Psoas muscle (tissue), 8 donors: Measurements from ENCODE around the gene ZNHIT2. TPM values are rescaled to one million over a fixed set of nuclear protein-coding genes. Genes with fewer than 3 reads are reported as not detected.

Source experiments
- ATAC-seq, 4 donors: fragments of 200-7000 bp; cut with Tn5 transposase; one replicate each; pipeline ENCODE4 v1.9.1; 2020; ENCODE audit warnings: moderate library complexity in 3 of 4, mild to moderate bottlenecking in 2 of 4
- DNase-seq, 2 donors: peaks; one replicate each; pipeline ENCODE4 v3.0.0-alpha.2; 2020
- H3K27ac ChIP-seq: fragments of 200-600 bp; one replicate; pipeline ENCODE4 v1.8.0; 2022
- H3K27me3 ChIP-seq, 3 donors: fragments of 200-600 bp in 1 of 3; one replicate each; pipeline versions ENCODE4 v1.6.1 to v1.8.0; 2013 to 2022; ENCODE audit warnings: low read length in 2 of 3, mild to moderate bottlenecking in 2 of 3, moderate library complexity in 1 of 3; ENCODE audit not compliant: insufficient read depth in 3 of 3
- H3K36me3 ChIP-seq, 2 donors: fragments of 200-600 bp in 1 of 2; one replicate each; pipeline versions ENCODE4 v1.6.1 to v1.8.0; 2013 to 2022; ENCODE audit warnings: low read depth in 1 of 2, mild to moderate bottlenecking in 1 of 2, moderate library complexity in 1 of 2; ENCODE audit not compliant: insufficient read depth in 1 of 2
- H3K4me1 ChIP-seq: fragments of 200-600 bp; one replicate; pipeline ENCODE4 v1.8.0; 2022
- H3K4me3 ChIP-seq: fragments of 200-600 bp; one replicate; pipeline ENCODE4 v1.8.0; 2022; ENCODE audit warnings: mild to moderate bottlenecking
- H3K9me3 ChIP-seq: fragments of 200-600 bp; one replicate; pipeline ENCODE4 v1.8.0; 2022
- CTCF ChIP-seq: fragments of 200-600 bp; IDR thresholded peaks from one replicate; pipeline ENCODE4 v1.8.0; 2022; ENCODE audit warnings: antibody characterized with exemption
- WGBS, 3 donors: extraction: QIAGEN DNeasy Blood & Tissue Kit; methylation state at CpG; one replicate each; pipeline versions ENCODE4 v1.1.6 to v1.1.7; 2013; 5-methylcytosine and 5-hydroxymethylcytosine counted together
- intact Hi-C, 2 donors: fragments of 100-400 bp; cut with DNase I; formaldehyde crosslinking; loops; one replicate each; pipeline versions ENCODE4 v1.11.0 to v1.14.2; 2022
- polyA plus RNA-seq, 3 donors: library from polyadenylated mRNA; stranded (reverse); fragments of 200-250 nt; gene quantifications; one replicate each; pipeline ENCODE4 v1.2.3, GENCODE V29; 2013
- total RNA-seq, 4 donors: library from RNA; stranded (reverse); fragmentation: NEBNext Ultra II Directional in 2 of 4; extraction: Animal tissue kit (Norgen Biotek cat#: 25700) in 2 of 4; gene quantifications; one replicate each; pipeline versions ENCODE4 v1.2.1 to v1.2.4, GENCODE V29; 2021 to 2023
- donor health status: healthy with polysubstance abuse.
- donor health status: DM: no; HTN: no; CAD: no; lungs with moderate emphysema.
- donor health status: Bipolar disorder and iron deficiency.
- donor health status: healthy.
- donor health status: DM: yes; HTN: yes; CAD: no.
- donor health status: DM: no; HTN: no; CAD: no.
- donor health status: DM: no; HTN: no; CAD: no.
- donor health status: DM: yes; HTN: yes; CAD: no.

Gene ZNHIT2
- total and polyA plus RNA-seq, 7 donors = 8.6 to 25.7 (median 16.1) TPM

GRCh38 chr11:65110354-65110861 is 7.1 kb downstream of the ZNHIT2 start:
- intact Hi-C loops = loop anchor here (2.0 to 10.0 kb wide), 3 partner anchors 70 to 266 kb away; partner anchors contain the start of genes ARL2 (in 1 of the 2), CAPN1 (in 1 of the 2) and CDC42BPG (in 1 of the 2)
- H3K27ac ChIP-seq = peak overlapping the region; percentile 46

GRCh38 chr11:65109231-65110198 is 8.0 kb downstream of the ZNHIT2 start:
- ATAC-seq (no peak), DNase-seq (no peak)
- no peak overlapping the region for H3K27ac ChIP-seq

More at GRCh38 chr11:65110354-65110861, 7.1 kb downstream of the ZNHIT2 start:
- TF ChIP-seq CTCF = peak; percentile 100
- H3K4me3 ChIP-seq = no peak overlapping the region
- 14 to 16% (median 15%) methylated on average over 17 to 18 of the region's 18 CpGs for WGBS, 3 donors
- H3K9me3 ChIP-seq = no peaks in the 10 kb centered on the region
- peaks cover 0 to 35% of the 10 kb centered on the region in 2 donors for H3K36me3 ChIP-seq
- peaks cover 17% of the 10 kb centered on the region for H3K4me1 ChIP-seq
- DNase-seq (peak; percentile 85 to 91), ATAC-seq (peak; percentile 51 to 66 (median 58))
- no peaks in the 10 kb centered on the region for H3K27me3 ChIP-seq

GRCh38 chr11:65108469-65109123 is 8.9 kb downstream of the ZNHIT2 start:
- no peak for TF ChIP-seq CTCF
- DNase-seq (no peak), ATAC-seq (no peak)
- Histone ChIP-seq H3K4me1 (peaks cover 20% of the 10 kb centered on the region), H3K4me3 (no peak overlapping the region), H3K9me3 (no peaks in the 10 kb centered on the region), H3K27me3 (no peaks in the 10 kb centered on the region), H3K36me3 (peaks cover 0 to 41% of the 10 kb centered on the region in 2 donors), H3K27ac (no peak overlapping the region)
- 87 to 94% (median 87%) methylated on average over 38 of the region's 38 CpGs for WGBS, 3 donors
- intact Hi-C loops = no loop called here

More at GRCh38 chr11:65109231-65110198, 8.0 kb downstream of the ZNHIT2 start:
- Histone ChIP-seq H3K9me3 (no peaks in the 10 kb centered on the region), H3K4me3 (no peak overlapping the region), H3K36me3 (peaks cover 0 to 41% of the 10 kb centered on the region in 2 donors), H3K27me3 (no peaks in the 10 kb centered on the region), H3K4me1 (peaks cover 18% of the 10 kb centered on the region)
- intact Hi-C loops = loop anchor here (2.0 to 10.0 kb wide), 3 partner anchors 71 to 265 kb away; partner anchors contain the start of genes ARL2 (in 1 of the 2), CAPN1 (in 1 of the 2) and CDC42BPG (in 1 of the 2)
- no peak for TF ChIP-seq CTCF
- 86 to 87% (median 86%) methylated on average over 36 of the region's 36 CpGs for WGBS, 3 donors

- 93 to 95% (median 93%) methylated on average over 48 to 52 of the region's 52 CpGs for WGBS, 3 donors
- Histone ChIP-seq H3K27me3 (no peaks in the 10 kb centered on the region), H3K4me1 (peaks cover 18% of the 10 kb centered on the region), H3K36me3 (peaks cover 0 to 41% of the 10 kb centered on the region in 2 donors), H3K9me3 (no peaks in the 10 kb centered on the region), H3K27ac (no peak overlapping the region), H3K4me3 (no peak overlapping the region)
- DNase-seq (no peak), ATAC-seq (no peak)
- no peak for TF ChIP-seq CTCF
- intact Hi-C loops = no loop called here
These were observed 9.6 kb downstream of the ZNHIT2 start for GRCh38 chr11:65107751-65108468.
